Measurements from ENCODE around the gene KIF21B.

GRCh38 chr1:201059871-201060555 lies 36.5 kb upstream of the KIF21B start:
- TF ChIP-seq EP300 (IDR thresholded peaks at IDR 0.05; ENCODE audit: low read depth): no peak
- TF ChIP-seq, protein P1, sequence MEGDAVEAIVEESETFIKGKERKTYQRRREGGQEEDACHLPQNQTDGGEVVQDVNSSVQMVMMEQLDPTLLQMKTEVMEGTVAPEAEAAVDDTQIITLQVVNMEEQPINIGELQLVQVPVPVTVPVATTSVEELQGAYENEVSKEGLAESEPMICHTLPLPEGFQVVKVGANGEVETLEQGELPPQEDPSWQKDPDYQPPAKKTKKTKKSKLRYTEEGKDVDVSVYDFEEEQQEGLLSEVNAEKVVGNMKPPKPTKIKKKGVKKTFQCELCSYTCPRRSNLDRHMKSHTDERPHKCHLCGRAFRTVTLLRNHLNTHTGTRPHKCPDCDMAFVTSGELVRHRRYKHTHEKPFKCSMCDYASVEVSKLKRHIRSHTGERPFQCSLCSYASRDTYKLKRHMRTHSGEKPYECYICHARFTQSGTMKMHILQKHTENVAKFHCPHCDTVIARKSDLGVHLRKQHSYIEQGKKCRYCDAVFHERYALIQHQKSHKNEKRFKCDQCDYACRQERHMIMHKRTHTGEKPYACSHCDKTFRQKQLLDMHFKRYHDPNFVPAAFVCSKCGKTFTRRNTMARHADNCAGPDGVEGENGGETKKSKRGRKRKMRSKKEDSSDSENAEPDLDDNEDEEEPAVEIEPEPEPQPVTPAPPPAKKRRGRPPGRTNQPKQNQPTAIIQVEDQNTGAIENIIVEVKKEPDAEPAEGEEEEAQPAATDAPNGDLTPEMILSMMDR (IDR thresholded peaks at IDR 0.05): no peak
- no peak for TF ChIP-seq POLR2AphosphoS5 (IDR thresholded peaks at IDR 0.05)
- no peak for TF ChIP-seq POLR2A (IDR thresholded peaks at IDR 0.05)
